Stimulated activated effector memory CD8-positive, alpha-beta T cell treated with anti-CD3 and anti-CD28 coated beads, Interleukin-12 subunit alpha, Interleukin-12 subunit beta, amount 100 ng/mL, for 72 hours (primary cell): Measurements from ENCODE around the gene RIC3.

Experiments
- ATAC-seq: fragments of 150-1000 bp; cut with Tn5 transposase; 2 replicates; pipeline ENCODE4 v1.10.0; 2021
- DNase-seq, 2 donors: peaks; one replicate each; pipeline ENCODE4 v3.0.0; 2021 to 2022; ENCODE audit warnings: low spot score in 2 of 2
- H3K27ac Mint-ChIP-seq: one replicate; pipeline ENCODE4 v1.8.0; 2022; ENCODE audit warnings: mild to moderate bottlenecking, mixed read lengths
- H3K36me3 Mint-ChIP-seq: one replicate; pipeline ENCODE4 v1.8.0; 2022; ENCODE audit warnings: mild to moderate bottlenecking, mixed read lengths
- H3K4me1 Mint-ChIP-seq: one replicate; pipeline ENCODE4 v1.8.0; 2022; ENCODE audit warnings: mixed read lengths
- H3K4me3 Mint-ChIP-seq: one replicate; pipeline ENCODE4 v1.8.0; 2022; ENCODE audit warnings: mild to moderate bottlenecking, mixed read lengths
- H3K9me3 Mint-ChIP-seq: one replicate; pipeline ENCODE4 v1.8.0; 2022; ENCODE audit warnings: mixed read lengths

The RIC3 gene

DNA sequence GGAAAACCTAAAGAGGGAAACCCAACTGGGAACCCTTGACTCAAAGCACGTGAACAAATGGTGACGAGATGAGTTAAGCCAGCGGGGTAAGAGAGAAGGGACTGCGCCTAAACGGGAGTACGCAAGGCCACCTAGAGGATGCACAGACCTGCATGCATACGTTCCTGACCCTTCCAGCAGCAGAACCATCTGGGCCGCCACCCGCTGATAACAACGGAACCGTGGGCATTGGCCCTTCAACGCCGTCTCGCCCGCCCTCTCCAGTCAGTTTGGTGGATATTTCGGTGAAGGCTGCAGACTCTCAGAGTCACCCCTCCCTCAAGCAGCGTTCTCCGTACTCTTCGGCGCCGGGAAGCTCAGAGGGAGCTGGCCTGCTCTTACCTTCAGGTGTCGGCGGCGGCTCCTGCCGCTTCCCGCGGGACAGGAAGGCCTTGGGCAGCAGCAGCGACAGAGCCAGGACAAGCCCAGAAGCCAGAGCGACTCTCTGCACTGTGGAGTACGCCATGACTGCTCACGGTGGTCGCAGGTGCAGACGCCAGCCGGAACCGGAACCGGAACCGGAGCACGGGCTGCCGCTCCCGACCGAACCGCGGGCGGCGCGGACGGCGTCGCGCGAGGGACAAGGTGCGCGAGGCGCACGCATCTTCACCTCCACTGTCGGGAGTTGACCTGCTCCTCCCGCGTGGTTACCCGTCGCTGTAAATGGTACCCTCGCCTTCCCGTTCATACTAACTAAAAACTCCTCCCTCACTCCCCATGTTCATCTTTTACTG lies at the start of gene RIC3:
Gene RIC3, minus strand, starts transcription at position 541 of the 773 bp plus-strand sequence. Its CDS starts 36 bp downstream, at position 505.
- ATAC-seq (peak; percentile 66), DNase-seq (peak in 1 of 2 donors; percentile 51)
- H3K27ac Mint-ChIP-seq, result peak within 1 kb of the TSS; percentile 13
- peaks cover 9% of the 10 kb centered on the region for H3K4me1 Mint-ChIP-seq
- H3K9me3 Mint-ChIP-seq, result peaks cover 4% of the 10 kb centered on the region
- H3K36me3 Mint-ChIP-seq, result no peaks in the 10 kb centered on the region
- H3K4me3 Mint-ChIP-seq, result peak within 1 kb of the TSS; percentile 68

GRCh38 chr11:8218409-8218808 lies 49.6 kb upstream of the RIC3 start:
- no peak overlapping the region for H3K4me3 Mint-ChIP-seq
- H3K9me3 Mint-ChIP-seq, result no peaks in the 10 kb centered on the region
- peaks cover 2% of the 10 kb centered on the region for H3K4me1 Mint-ChIP-seq
- H3K36me3 Mint-ChIP-seq, result no peaks in the 10 kb centered on the region
- no peak overlapping the region for H3K27ac Mint-ChIP-seq
- DNase-seq (no peak), ATAC-seq (no peak)

DNA sequence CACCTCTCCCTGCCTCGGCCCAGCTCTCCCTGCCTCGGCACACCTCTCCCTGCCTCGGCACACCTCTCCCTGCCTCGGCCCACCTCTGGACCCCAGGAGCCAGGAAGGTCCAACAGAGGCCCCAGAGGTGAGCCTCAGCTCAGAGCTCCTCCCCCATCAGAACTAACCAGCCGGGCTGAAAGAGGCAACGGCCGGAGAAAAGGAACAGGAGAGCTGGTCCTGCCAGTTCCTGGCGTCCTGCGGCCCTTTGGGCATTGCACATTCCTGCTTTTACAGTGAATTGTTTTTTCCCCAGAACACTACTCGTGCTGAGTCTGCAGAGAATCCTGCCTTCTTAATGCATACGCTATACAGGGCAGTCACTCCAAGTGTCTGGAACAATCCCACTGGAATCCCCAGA lies 49.1 kb upstream of the RIC3 start:
- no peak overlapping the region for H3K27ac Mint-ChIP-seq
- H3K9me3 Mint-ChIP-seq, result no peaks in the 10 kb centered on the region
- no peak for DNase-seq
- no peaks in the 10 kb centered on the region for H3K36me3 Mint-ChIP-seq
- H3K4me1 Mint-ChIP-seq, result no peaks in the 10 kb centered on the region
- no peak overlapping the region for H3K4me3 Mint-ChIP-seq
- no peak for ATAC-seq

GRCh38 chr11:8217136-8217535 lies 48.3 kb upstream of the RIC3 start:
- Mint-ChIP-seq H3K27ac (no peak overlapping the region), H3K36me3 (no peaks in the 10 kb centered on the region), H3K4me1 (no peaks in the 10 kb centered on the region), H3K4me3 (no peak overlapping the region), H3K9me3 (no peaks in the 10 kb centered on the region)
- no peak for ATAC-seq
- no peak for DNase-seq

GRCh38 chr11:8213376-8213775 lies 44.6 kb upstream of the RIC3 start:
- Mint-ChIP-seq H3K36me3 (no peaks in the 10 kb centered on the region), H3K4me1 (no peaks in the 10 kb centered on the region), H3K27ac (no peak overlapping the region), H3K9me3 (no peaks in the 10 kb centered on the region), H3K4me3 (no peak overlapping the region)
- DNase-seq, result no peak
- no peak for ATAC-seq

- Mint-ChIP-seq H3K4me3 (no peak overlapping the region), H3K36me3 (no peaks in the 10 kb centered on the region), H3K4me1 (no peaks in the 10 kb centered on the region), H3K27ac (no peak overlapping the region), H3K9me3 (no peaks in the 10 kb centered on the region)
- peak in 1 of 2 donors; percentile 61 for DNase-seq
- ATAC-seq, result no peak
Measured at GRCh38 chr11:8209208-8209807, 40.5 kb upstream of the RIC3 start.

- no peak overlapping the region for H3K27ac Mint-ChIP-seq
- no peak for DNase-seq
- no peak overlapping the region for H3K4me3 Mint-ChIP-seq
- H3K36me3 Mint-ChIP-seq, result no peaks in the 10 kb centered on the region
- no peaks in the 10 kb centered on the region for H3K9me3 Mint-ChIP-seq
- no peaks in the 10 kb centered on the region for H3K4me1 Mint-ChIP-seq
- no peak for ATAC-seq
Measured at GRCh38 chr11:8207080-8208000, 38.5 kb upstream of the RIC3 start.

DNA sequence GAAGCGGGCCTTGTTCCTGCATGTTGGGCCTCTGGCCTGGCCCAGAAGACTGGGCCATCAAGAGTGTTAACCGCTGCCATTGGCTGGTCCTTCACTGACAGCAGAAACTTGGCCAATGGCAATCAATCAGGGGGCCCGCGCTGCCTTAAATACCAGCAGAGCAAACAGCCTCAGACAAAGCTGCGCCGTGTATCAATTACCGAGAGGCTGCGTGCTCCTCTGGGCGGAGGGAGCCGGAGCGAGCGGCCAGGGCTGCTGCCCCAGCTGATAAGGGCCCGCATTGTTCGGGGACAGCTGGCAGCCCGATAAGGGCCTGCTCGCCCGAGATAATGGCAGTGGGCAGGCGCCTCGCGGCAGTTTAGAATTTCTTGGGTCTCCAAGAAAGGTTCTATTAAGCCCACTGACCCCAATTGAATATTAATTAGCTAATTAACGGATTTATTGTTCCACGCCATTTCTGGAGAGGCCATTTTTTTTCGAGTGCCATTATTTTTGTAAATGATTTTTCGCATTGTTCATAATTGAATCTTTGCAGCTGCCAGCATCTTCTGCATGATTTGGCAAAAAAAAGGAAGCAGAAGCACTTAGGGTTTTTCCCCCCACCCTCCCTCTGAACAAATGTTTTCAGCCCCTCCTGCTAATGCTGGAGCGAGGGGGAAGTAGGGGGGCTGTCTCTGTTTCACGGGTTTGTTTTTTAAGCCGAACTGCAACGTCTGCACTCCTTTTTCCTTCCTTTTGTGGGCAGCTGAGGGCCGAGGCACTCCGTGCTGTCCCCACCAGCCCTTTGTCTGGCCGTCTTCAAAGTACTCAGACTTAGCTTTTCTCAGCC lies 37.6 kb upstream of the RIC3 start:
- ATAC-seq (no peak), DNase-seq (no peak)
- Mint-ChIP-seq H3K4me1 (no peaks in the 10 kb centered on the region), H3K9me3 (no peaks in the 10 kb centered on the region), H3K4me3 (no peak overlapping the region), H3K36me3 (no peaks in the 10 kb centered on the region), H3K27ac (no peak overlapping the region)

DNA sequence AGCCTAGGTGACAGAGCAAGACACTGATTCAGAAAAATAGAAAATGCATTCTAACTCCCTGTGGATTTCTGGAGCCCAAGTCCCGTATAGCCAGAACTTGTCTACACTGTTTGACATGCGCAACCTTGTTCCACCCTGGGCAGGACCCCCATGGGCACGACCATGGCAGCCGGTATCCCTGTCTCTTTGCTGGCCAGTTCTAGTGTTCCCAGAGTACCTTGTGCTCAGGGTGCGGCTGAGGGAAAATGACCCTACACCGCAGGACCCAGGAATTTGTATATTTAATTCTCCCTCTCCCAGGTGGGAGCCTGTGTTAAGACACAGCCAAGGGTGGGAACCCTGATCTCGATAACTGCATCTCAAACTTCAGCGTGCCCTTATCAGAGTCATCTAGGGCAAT lies 36.7 kb upstream of the RIC3 start:
- H3K36me3 Mint-ChIP-seq, result no peaks in the 10 kb centered on the region
- no peaks in the 10 kb centered on the region for H3K9me3 Mint-ChIP-seq
- no peaks in the 10 kb centered on the region for H3K4me1 Mint-ChIP-seq
- ATAC-seq, result no peak
- no peak overlapping the region for H3K4me3 Mint-ChIP-seq
- H3K27ac Mint-ChIP-seq, result no peak overlapping the region
- no peak for DNase-seq

- no peak for DNase-seq
- H3K36me3 Mint-ChIP-seq, result no peaks in the 10 kb centered on the region
- H3K9me3 Mint-ChIP-seq, result no peaks in the 10 kb centered on the region
- H3K4me3 Mint-ChIP-seq, result no peak overlapping the region
- no peaks in the 10 kb centered on the region for H3K4me1 Mint-ChIP-seq
- no peak overlapping the region for H3K27ac Mint-ChIP-seq
- ATAC-seq, result no peak
Measured at GRCh38 chr11:8204596-8204995, 35.8 kb upstream of the RIC3 start.

GRCh38 chr11:8204025-8204424 lies 35.2 kb upstream of the RIC3 start:
- Mint-ChIP-seq H3K4me3 (no peak overlapping the region), H3K4me1 (no peaks in the 10 kb centered on the region)

GRCh38 chr11:8203414-8203715 lies 34.5 kb upstream of the RIC3 start:
- no peak overlapping the region for H3K4me3 Mint-ChIP-seq
- no peaks in the 10 kb centered on the region for H3K4me1 Mint-ChIP-seq
- no peaks in the 10 kb centered on the region for H3K9me3 Mint-ChIP-seq
- DNase-seq, result no peak
- H3K27ac Mint-ChIP-seq, result no peak overlapping the region
- H3K36me3 Mint-ChIP-seq, result no peaks in the 10 kb centered on the region
- ATAC-seq, result no peak

More at GRCh38 chr11:8204025-8204424, 35.2 kb upstream of the RIC3 start:
- no peak for DNase-seq
- Mint-ChIP-seq H3K27ac (no peak overlapping the region), H3K9me3 (no peaks in the 10 kb centered on the region), H3K36me3 (no peaks in the 10 kb centered on the region)
- no peak for ATAC-seq

DNA sequence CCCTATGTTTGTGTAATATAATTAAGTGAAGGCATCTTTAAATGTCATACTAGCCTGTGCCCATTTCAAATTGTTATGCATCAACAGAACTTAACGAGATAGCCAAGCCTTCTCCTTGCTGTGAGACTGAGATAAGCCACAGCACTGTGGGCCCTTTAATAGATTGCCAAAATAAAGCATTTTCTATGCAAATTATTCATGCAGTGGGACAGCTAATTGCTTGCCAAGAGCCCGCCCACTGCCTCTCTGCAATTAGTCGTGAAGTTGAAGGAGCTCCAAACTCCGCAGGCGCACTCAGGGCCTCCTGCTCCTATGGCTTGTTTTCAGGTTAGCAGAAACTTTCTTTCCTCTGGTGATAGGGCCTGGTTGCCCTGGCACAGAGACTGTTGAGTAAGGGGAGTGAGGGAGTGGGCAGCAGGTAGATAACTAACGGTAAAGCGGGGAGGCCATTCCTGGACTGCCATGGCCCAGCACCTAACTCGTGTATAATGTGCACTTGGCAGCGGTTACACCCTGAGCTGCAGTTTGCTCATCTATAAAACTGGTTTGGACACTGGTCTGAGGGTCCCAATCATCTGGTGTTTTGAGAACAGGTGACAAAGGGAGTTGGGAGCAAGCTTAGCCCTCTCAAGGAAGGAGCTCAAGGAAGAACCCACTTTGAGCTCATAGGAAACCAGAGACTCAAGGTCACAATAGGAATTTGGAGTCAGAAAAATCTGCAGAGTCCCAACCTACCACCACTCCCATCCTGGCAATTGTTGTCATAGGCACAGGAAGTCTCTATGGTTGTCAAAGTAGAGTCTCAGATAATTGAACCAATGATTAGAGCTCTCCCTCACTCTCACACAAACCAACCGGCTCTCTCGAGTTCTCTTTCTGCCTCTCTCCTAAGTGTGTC lies 33.9 kb upstream of the RIC3 start:
- Mint-ChIP-seq H3K27ac (no peak overlapping the region), H3K9me3 (no peaks in the 10 kb centered on the region), H3K4me1 (no peaks in the 10 kb centered on the region), H3K36me3 (no peaks in the 10 kb centered on the region), H3K4me3 (no peak overlapping the region)
- ATAC-seq (no peak), DNase-seq (no peak)

DNA sequence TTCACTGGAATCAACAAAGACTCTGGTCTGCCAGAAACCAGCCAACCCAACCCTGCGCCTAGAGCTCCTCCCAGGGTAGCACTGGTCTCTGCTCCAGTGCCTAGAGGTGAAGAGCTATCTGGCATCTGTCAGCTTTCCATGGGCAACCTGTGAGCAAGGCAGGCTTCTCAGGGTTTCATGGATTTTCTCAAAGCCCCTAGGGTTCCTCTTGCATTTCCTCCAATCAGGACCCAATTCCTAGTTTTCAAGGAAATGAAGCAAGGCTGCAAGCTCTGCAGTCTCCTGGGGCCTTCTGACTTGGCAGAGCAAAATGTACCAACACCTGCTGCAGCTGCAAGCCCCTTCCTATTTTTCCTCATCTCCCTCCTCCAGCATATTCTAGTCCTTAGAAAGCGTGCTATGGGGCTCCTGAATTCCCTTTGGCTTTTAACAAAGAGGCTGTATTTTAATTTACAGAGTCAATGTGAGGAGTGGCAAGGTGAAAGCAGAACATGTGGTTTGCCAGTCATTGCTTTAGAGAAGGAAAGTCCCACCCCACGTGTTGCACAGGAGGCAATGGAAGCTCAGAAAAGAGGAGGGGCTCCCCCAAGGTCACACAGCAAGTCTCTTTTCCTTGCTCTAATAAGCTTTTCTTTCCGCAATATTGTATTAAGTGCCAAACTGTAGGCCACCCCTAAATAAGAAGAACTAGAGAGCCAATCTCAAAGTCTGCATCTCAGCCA lies 33.0 kb upstream of the RIC3 start:
- Mint-ChIP-seq H3K36me3 (no peaks in the 10 kb centered on the region), H3K4me3 (no peak overlapping the region), H3K9me3 (no peaks in the 10 kb centered on the region), H3K27ac (no peak overlapping the region), H3K4me1 (no peaks in the 10 kb centered on the region)
- ATAC-seq (no peak), DNase-seq (no peak)
